CMK (cell line): ENCODE measurements around the gene SGCG.

Source experiments
- DNase-seq: peaks from one replicate; pipeline ENCODE4 v3.0.0-alpha.2; 2010; ENCODE audit warnings: low read depth

SGCG gene

GRCh38 chr13:23330356-23330755, 149.6 kb downstream of the SGCG start:
- DNase-seq, result no peak

- no peak for DNase-seq
These were observed 158.4 kb downstream of the SGCG start for GRCh38 chr13:23339225-23339624.

- DNase-seq, result no peak
These were observed 164.3 kb downstream of the SGCG start for GRCh38 chr13:23344931-23345595.

- DNase-seq, result no peak
These were observed 166.8 kb downstream of the SGCG start for GRCh38 chr13:23347601-23348000.

GRCh38 chr13:23348262-23349127, 167.7 kb downstream of the SGCG start:
- DNase-seq, result no peak

GRCh38 chr13:23349161-23349897, 168.6 kb downstream of the SGCG start:
- DNase-seq, result no peak

GRCh38 chr13:23350009-23350408, 169.2 kb downstream of the SGCG start:
- no peak for DNase-seq

- DNase-seq, result no peak
These were observed 171.4 kb downstream of the SGCG start for GRCh38 chr13:23352161-23352560.

GRCh38 chr13:23354520-23354919, 173.7 kb downstream of the SGCG start:
- DNase-seq, result no peak

- DNase-seq, result no peak
These were observed 175.6 kb downstream of the SGCG start for GRCh38 chr13:23356368-23356767.

GRCh38 chr13:23357349-23357748, 176.6 kb downstream of the SGCG start:
- no peak for DNase-seq

- no peak for DNase-seq
These were observed 179.1 kb downstream of the SGCG start for GRCh38 chr13:23359882-23360281.

- DNase-seq, result no peak
These were observed 184.9 kb downstream of the SGCG start for GRCh38 chr13:23365652-23366051.

GRCh38 chr13:23367907-23368306, 187.1 kb downstream of the SGCG start:
- DNase-seq, result no peak

GRCh38 chr13:23372264-23372906, 191.6 kb downstream of the SGCG start:
- DNase-seq, result no peak
